ENCODE data around the gene UBR2. TPM values are rescaled to one million over a fixed set of nuclear protein-coding genes. Genes with fewer than 3 reads are reported as not detected.

The UBR2 gene
- total RNA-seq, 4 donors from 2014 or later = 15.9 to 52.7 (median 49.4) TPM

GRCh38 chr6:42692137-42692911, 128.5 kb downstream of the UBR2 start:
- Histone ChIP-seq H3K4me3 (no peak overlapping the region), H3K27me3 (no peaks in the 10 kb centered on the region), H3K27ac (peak overlapping the region; percentile 4 to 47 (median 42)), H3K4me1 (peaks cover 0 to 5% (median 0%) of the 10 kb centered on the region in 4 donors), H3K9me3 (no peaks in the 10 kb centered on the region), H3K36me3 (peaks cover 0 to 57% (median 26%) of the 10 kb centered on the region in 4 donors)
- in situ Hi-C loops (cut with MboI; ENCODE audit: low pct_ligation_motif_present in 1 of 4, low pct_unique_long_range_greater_than_20kb in 1 of 4, low sequenced_read_pairs in 3 of 4) (no loop called here), intact Hi-C loops (cut with DNase I; ENCODE audit: low total_unique reads) (no loop called here)
- WGBS, 2 donors (ENCODE audit: low coverage in 1 of 2) = 76% methylated on average over 4 of the region's 4 CpGs
- DNase-seq = no peak
- TF ChIP-seq EP300 (IDR thresholded peaks at IDR 0.05; ENCODE audit: low read depth) (no peak), CTCF (IDR thresholded peaks at IDR 0.05) (no peak), POLR2AphosphoS5 (IDR thresholded peaks at IDR 0.05) (no peak), POLR2A (IDR thresholded peaks at IDR 0.05) (no peak)

DNA sequence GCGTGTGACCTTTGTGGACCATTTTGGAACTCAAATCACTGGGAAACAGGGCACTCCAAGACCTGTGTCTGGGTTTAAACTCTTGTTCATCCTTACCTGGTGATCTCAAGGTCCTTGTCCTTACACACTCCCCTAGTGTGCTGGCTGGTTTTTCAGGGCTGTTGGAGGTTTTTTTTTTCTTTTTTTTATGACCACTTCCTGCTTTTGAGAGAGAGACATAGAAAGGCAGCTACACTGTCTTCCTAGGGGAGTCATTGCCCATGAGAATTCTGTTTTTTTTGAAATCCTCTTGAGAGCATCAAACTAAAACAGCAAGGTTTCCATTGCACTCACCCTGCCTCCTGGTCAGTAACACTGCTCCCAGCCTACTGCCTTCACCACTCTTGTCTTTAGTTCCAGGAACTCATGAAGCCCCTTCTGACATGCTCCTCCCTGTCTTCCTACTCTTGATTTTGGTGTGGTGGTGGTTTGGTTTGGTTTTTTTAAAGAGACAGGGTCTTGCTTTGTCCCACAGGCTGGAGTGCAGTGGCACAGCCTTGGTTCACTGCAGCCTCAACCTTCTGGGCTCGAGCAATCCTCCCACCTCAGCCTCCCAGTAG, 130.0 kb downstream of the UBR2 start:
- Histone ChIP-seq H3K9me3 (no peaks in the 10 kb centered on the region), H3K27me3 (no peaks in the 10 kb centered on the region), H3K4me1 (peaks cover 0 to 5% (median 0%) of the 10 kb centered on the region in 4 donors), H3K36me3 (peaks cover 0 to 42% (median 19%) of the 10 kb centered on the region in 4 donors), H3K27ac (peak overlapping the region; percentile 11 to 49 (median 28)), H3K4me3 (no peak overlapping the region)
- intact Hi-C loops (cut with DNase I; ENCODE audit: low total_unique reads) = no loop called here
- WGBS, 2 donors (ENCODE audit: low coverage in 1 of 2) = 90 to 100% methylated on average over 1 to 2 of the region's 2 CpGs
- in situ Hi-C loops (cut with MboI; ENCODE audit: low pct_ligation_motif_present in 1 of 4, low pct_unique_long_range_greater_than_20kb in 1 of 4, low sequenced_read_pairs in 3 of 4) = no loop called here
- TF ChIP-seq CTCF (IDR thresholded peaks at IDR 0.05) (no peak), EP300 (IDR thresholded peaks at IDR 0.05; ENCODE audit: low read depth) (no peak), POLR2AphosphoS5 (IDR thresholded peaks at IDR 0.05) (no peak), POLR2A (IDR thresholded peaks at IDR 0.05) (no peak)
- no peak for DNase-seq

DNA sequence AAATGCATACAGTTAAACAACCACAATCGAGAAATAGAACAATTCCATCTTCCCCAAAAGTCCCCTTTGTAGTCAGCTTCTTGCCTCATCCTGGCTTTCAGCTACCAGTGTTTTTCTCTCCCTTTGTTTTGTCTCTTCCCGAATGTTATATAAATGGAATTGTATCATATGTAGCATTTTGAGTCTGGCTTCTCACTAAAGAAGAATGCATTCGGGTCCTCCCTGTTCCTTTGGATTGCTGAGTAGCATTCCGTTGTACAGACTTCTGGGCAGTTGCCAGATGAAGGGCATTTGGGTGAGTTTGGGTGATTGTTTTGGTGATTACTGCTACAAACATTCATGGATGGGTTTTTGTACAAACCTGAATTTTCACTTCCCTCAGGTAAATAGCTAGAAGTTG, 130.8 kb downstream of the UBR2 start:
- peak overlapping the region in 2 of 4 donors; percentile 37 to 49 for H3K27ac ChIP-seq
- DNase-seq = no peak
- H3K9me3 ChIP-seq = no peaks in the 10 kb centered on the region
- H3K4me3 ChIP-seq = no peak overlapping the region
- H3K27me3 ChIP-seq = no peaks in the 10 kb centered on the region
- TF ChIP-seq CTCF (IDR thresholded peaks at IDR 0.05) (no peak), EP300 (IDR thresholded peaks at IDR 0.05; ENCODE audit: low read depth) (no peak), POLR2A (IDR thresholded peaks at IDR 0.05) (no peak), POLR2AphosphoS5 (IDR thresholded peaks at IDR 0.05) (no peak)
- in situ Hi-C loops (cut with MboI; ENCODE audit: low pct_ligation_motif_present in 1 of 4, low pct_unique_long_range_greater_than_20kb in 1 of 4, low sequenced_read_pairs in 3 of 4) = no loop called here
- intact Hi-C loops (cut with DNase I; ENCODE audit: low total_unique reads) = no loop called here
- H3K4me1 ChIP-seq = peaks cover 0 to 5% (median 0%) of the 10 kb centered on the region in 4 donors
- H3K36me3 ChIP-seq = peaks cover 0 to 34% (median 15%) of the 10 kb centered on the region in 4 donors
- 75 to 81% methylated on average over 2 to 4 of the region's 4 CpGs for WGBS, 2 donors (ENCODE audit: low coverage in 1 of 2)

DNA sequence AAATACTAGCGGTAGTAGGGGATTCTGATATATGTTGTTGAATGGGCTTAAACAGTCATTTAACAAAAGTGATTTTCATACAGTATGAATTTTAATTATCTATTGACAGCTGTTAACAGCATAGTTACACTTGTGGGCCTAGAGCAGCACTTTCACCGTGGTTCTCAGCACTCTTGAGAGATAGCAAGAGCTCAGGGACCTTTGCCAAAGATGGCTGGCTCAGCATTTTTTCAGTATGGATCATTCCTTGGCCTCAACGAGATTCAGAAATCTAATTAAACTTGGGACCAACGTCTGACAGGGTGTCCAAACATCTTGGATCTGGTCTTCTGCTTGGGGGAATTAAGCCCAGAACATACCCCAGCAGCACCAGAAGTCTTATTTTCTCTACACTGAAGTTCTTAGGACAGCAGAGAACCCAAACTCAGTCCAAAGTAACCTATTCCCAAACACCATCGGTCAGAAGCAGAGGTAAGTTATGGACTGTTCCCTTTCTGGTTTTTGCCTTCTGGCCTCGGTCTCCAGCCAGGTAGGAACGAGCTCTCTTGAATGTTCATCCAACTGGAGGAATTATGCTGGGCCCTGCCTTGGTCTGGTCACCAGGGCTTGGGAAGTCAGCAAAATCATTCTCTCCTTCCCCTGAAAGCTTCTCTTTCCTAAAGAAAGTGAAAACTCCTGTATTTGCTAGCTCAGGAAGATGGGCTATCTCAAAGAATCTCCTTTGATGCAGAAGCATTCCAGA, 132.9 kb downstream of the UBR2 start:
- peaks cover 0 to 22% (median 8%) of the 10 kb centered on the region in 4 donors for H3K36me3 ChIP-seq
- intact Hi-C loops (cut with DNase I; ENCODE audit: low total_unique reads) (no loop called here), in situ Hi-C loops (cut with MboI; ENCODE audit: low pct_ligation_motif_present in 1 of 4, low pct_unique_long_range_greater_than_20kb in 1 of 4, low sequenced_read_pairs in 3 of 4) (no loop called here)
- DNase-seq = peak; percentile 18
- 70 to 76% methylated on average over 2 to 7 of the region's 7 CpGs for WGBS, 2 donors (ENCODE audit: low coverage in 1 of 2)
- no peak overlapping the region for H3K4me3 ChIP-seq
- TF ChIP-seq CTCF (IDR thresholded peaks at IDR 0.05) (no peak), POLR2A (IDR thresholded peaks at IDR 0.05) (no peak), POLR2AphosphoS5 (IDR thresholded peaks at IDR 0.05) (no peak), EP300 (IDR thresholded peaks at IDR 0.05; ENCODE audit: low read depth) (no peak)
- peaks cover 0 to 5% (median 0%) of the 10 kb centered on the region in 4 donors for H3K4me1 ChIP-seq
- H3K27ac ChIP-seq = peak overlapping the region; percentile 22 to 46 (median 34)
- H3K27me3 ChIP-seq = no peaks in the 10 kb centered on the region
- no peaks in the 10 kb centered on the region for H3K9me3 ChIP-seq
